ENCODE data around the gene CRTC3. TPM values are rescaled to one million over a fixed set of nuclear protein-coding genes. Genes with fewer than 3 reads are reported as not detected.
"Not testable (repeated sequence)": the region's sequence is repeated elsewhere in the genome, so short reads cannot be mapped to it uniquely, and the experiment has no call there.

The CRTC3 gene
- total and polyA plus RNA-seq, 4 donors = 17.0 to 32.5 (median 24.9) TPM

GRCh38 chr15:90673357-90673756, 143.6 kb downstream of the CRTC3 start:
- not testable (repeated sequence) for H3K9me3 ChIP-seq (ENCODE audit: control insufficient read depth, insufficient read depth, low read length); H3K27me3 ChIP-seq (ENCODE audit: control insufficient read depth, insufficient read depth, low read length); H3K4me1 ChIP-seq (ENCODE audit: control insufficient read depth, insufficient read depth, low read length); H3K36me3 ChIP-seq (ENCODE audit: control insufficient read depth, insufficient read depth, low read length); H3K27ac ChIP-seq (ENCODE audit: low read depth, low read length); DNase-seq (ENCODE audit: low read depth in 4 of 6, low spot score in 6 of 6); H3K4me3 ChIP-seq (ENCODE audit: low read depth, low read length)
- WGBS (ENCODE audit: insufficient coverage) = 100% methylated on average over 4 of the region's 10 CpGs

- H3K9me3 ChIP-seq (ENCODE audit: control insufficient read depth, insufficient read depth, low read length) = no peaks in the 10 kb centered on the region
- H3K36me3 ChIP-seq (ENCODE audit: control insufficient read depth, insufficient read depth, low read length) = no peaks in the 10 kb centered on the region
- DNase-seq (ENCODE audit: low read depth in 4 of 6, low spot score in 6 of 6) = no peak
- whole genome bisulfite sequencing (ENCODE audit: insufficient coverage) = 92% methylated on average over 3 of the region's 3 CpGs
- no peaks in the 10 kb centered on the region for H3K4me1 ChIP-seq (ENCODE audit: control insufficient read depth, insufficient read depth, low read length)
- no peak overlapping the region for H3K4me3 ChIP-seq (ENCODE audit: low read depth, low read length)
- H3K27me3 ChIP-seq (ENCODE audit: control insufficient read depth, insufficient read depth, low read length) = no peaks in the 10 kb centered on the region
- no peak overlapping the region for H3K27ac ChIP-seq (ENCODE audit: low read depth, low read length)
These were observed 144.8 kb downstream of the CRTC3 start for GRCh38 chr15:90674476-90674875.

GRCh38 chr15:90675464-90675863, 145.7 kb downstream of the CRTC3 start:
- Histone ChIP-seq H3K36me3 (ENCODE audit: control insufficient read depth, insufficient read depth, low read length) (no peaks in the 10 kb centered on the region), H3K9me3 (ENCODE audit: control insufficient read depth, insufficient read depth, low read length) (no peaks in the 10 kb centered on the region), H3K27me3 (ENCODE audit: control insufficient read depth, insufficient read depth, low read length) (no peaks in the 10 kb centered on the region), H3K4me1 (ENCODE audit: control insufficient read depth, insufficient read depth, low read length) (no peaks in the 10 kb centered on the region), H3K4me3 (ENCODE audit: low read depth, low read length) (no peak overlapping the region), H3K27ac (ENCODE audit: low read depth, low read length) (no peak overlapping the region)
- 93% methylated on average over 3 of the region's 5 CpGs for WGBS (ENCODE audit: insufficient coverage)
- DNase-seq (ENCODE audit: low read depth in 4 of 6, low spot score in 6 of 6) = no peak

GRCh38 chr15:90677807-90678790, 148.4 kb downstream of the CRTC3 start:
- H3K9me3 ChIP-seq (ENCODE audit: control insufficient read depth, insufficient read depth, low read length) = no peaks in the 10 kb centered on the region
- no peak for DNase-seq (ENCODE audit: low read depth in 4 of 6, low spot score in 6 of 6)
- H3K4me3 ChIP-seq (ENCODE audit: low read depth, low read length) = no peak overlapping the region
- H3K4me1 ChIP-seq (ENCODE audit: control insufficient read depth, insufficient read depth, low read length) = no peaks in the 10 kb centered on the region
- no peak overlapping the region for H3K27ac ChIP-seq (ENCODE audit: low read depth, low read length)
- 97% methylated on average over 4 of the region's 12 CpGs for WGBS (ENCODE audit: insufficient coverage)
- H3K36me3 ChIP-seq (ENCODE audit: control insufficient read depth, insufficient read depth, low read length) = no peaks in the 10 kb centered on the region
- H3K27me3 ChIP-seq (ENCODE audit: control insufficient read depth, insufficient read depth, low read length) = no peaks in the 10 kb centered on the region

- WGBS (ENCODE audit: insufficient coverage) = 97% methylated on average over 3 of the region's 3 CpGs
- no peaks in the 10 kb centered on the region for H3K36me3 ChIP-seq (ENCODE audit: control insufficient read depth, insufficient read depth, low read length)
- H3K4me1 ChIP-seq (ENCODE audit: control insufficient read depth, insufficient read depth, low read length) = no peaks in the 10 kb centered on the region
- no peak overlapping the region for H3K4me3 ChIP-seq (ENCODE audit: low read depth, low read length)
- DNase-seq (ENCODE audit: low read depth in 4 of 6, low spot score in 6 of 6) = no peak
- no peak overlapping the region for H3K27ac ChIP-seq (ENCODE audit: low read depth, low read length)
- no peaks in the 10 kb centered on the region for H3K27me3 ChIP-seq (ENCODE audit: control insufficient read depth, insufficient read depth, low read length)
- no peaks in the 10 kb centered on the region for H3K9me3 ChIP-seq (ENCODE audit: control insufficient read depth, insufficient read depth, low read length)
These were observed 150.2 kb downstream of the CRTC3 start for GRCh38 chr15:90679959-90680358.

GRCh38 chr15:90680371-90680935, 150.7 kb downstream of the CRTC3 start:
- H3K27me3 ChIP-seq (ENCODE audit: control insufficient read depth, insufficient read depth, low read length) = no peaks in the 10 kb centered on the region
- peak in 1 of 6 donors; percentile 28 for DNase-seq (ENCODE audit: low read depth in 4 of 6, low spot score in 6 of 6)
- 82% methylated on average over 5 of the region's 6 CpGs for WGBS (ENCODE audit: insufficient coverage)
- peak overlapping the region; percentile 52 for H3K27ac ChIP-seq (ENCODE audit: low read depth, low read length)
- no peaks in the 10 kb centered on the region for H3K9me3 ChIP-seq (ENCODE audit: control insufficient read depth, insufficient read depth, low read length)
- H3K36me3 ChIP-seq (ENCODE audit: control insufficient read depth, insufficient read depth, low read length) = no peaks in the 10 kb centered on the region
- no peak overlapping the region for H3K4me3 ChIP-seq (ENCODE audit: low read depth, low read length)
- no peaks in the 10 kb centered on the region for H3K4me1 ChIP-seq (ENCODE audit: control insufficient read depth, insufficient read depth, low read length)

- no peak overlapping the region for H3K4me3 ChIP-seq (ENCODE audit: low read depth, low read length)
- WGBS (ENCODE audit: insufficient coverage) = 100% methylated on average over 1 of the region's 1 CpG
- no peak for DNase-seq (ENCODE audit: low read depth in 4 of 6, low spot score in 6 of 6)
- no peaks in the 10 kb centered on the region for H3K9me3 ChIP-seq (ENCODE audit: control insufficient read depth, insufficient read depth, low read length)
- H3K27me3 ChIP-seq (ENCODE audit: control insufficient read depth, insufficient read depth, low read length) = no peaks in the 10 kb centered on the region
- peak overlapping the region; percentile 52 for H3K27ac ChIP-seq (ENCODE audit: low read depth, low read length)
- H3K4me1 ChIP-seq (ENCODE audit: control insufficient read depth, insufficient read depth, low read length) = no peaks in the 10 kb centered on the region
- no peaks in the 10 kb centered on the region for H3K36me3 ChIP-seq (ENCODE audit: control insufficient read depth, insufficient read depth, low read length)
These were observed 151.3 kb downstream of the CRTC3 start for GRCh38 chr15:90681056-90681455.

- WGBS (ENCODE audit: insufficient coverage) = 87% methylated on average over 5 of the region's 9 CpGs
- H3K27me3 ChIP-seq (ENCODE audit: control insufficient read depth, insufficient read depth, low read length) = no peaks in the 10 kb centered on the region
- DNase-seq (ENCODE audit: low read depth in 4 of 6, low spot score in 6 of 6) = no peak
- no peaks in the 10 kb centered on the region for H3K36me3 ChIP-seq (ENCODE audit: control insufficient read depth, insufficient read depth, low read length)
- H3K27ac ChIP-seq (ENCODE audit: low read depth, low read length) = no peak overlapping the region
- no peak overlapping the region for H3K4me3 ChIP-seq (ENCODE audit: low read depth, low read length)
- no peaks in the 10 kb centered on the region for H3K9me3 ChIP-seq (ENCODE audit: control insufficient read depth, insufficient read depth, low read length)
- H3K4me1 ChIP-seq (ENCODE audit: control insufficient read depth, insufficient read depth, low read length) = no peaks in the 10 kb centered on the region
These were observed 151.8 kb downstream of the CRTC3 start for GRCh38 chr15:90681480-90681879.

GRCh38 chr15:90683371-90683770, 153.6 kb downstream of the CRTC3 start:
- Histone ChIP-seq H3K4me3 (ENCODE audit: low read depth, low read length) (no peak overlapping the region), H3K27me3 (ENCODE audit: control insufficient read depth, insufficient read depth, low read length) (no peaks in the 10 kb centered on the region), H3K27ac (ENCODE audit: low read depth, low read length) (no peak overlapping the region), H3K36me3 (ENCODE audit: control insufficient read depth, insufficient read depth, low read length) (no peaks in the 10 kb centered on the region), H3K4me1 (ENCODE audit: control insufficient read depth, insufficient read depth, low read length) (no peaks in the 10 kb centered on the region), H3K9me3 (ENCODE audit: control insufficient read depth, insufficient read depth, low read length) (no peaks in the 10 kb centered on the region)
- DNase-seq (ENCODE audit: low read depth in 4 of 6, low spot score in 6 of 6) = no peak
- 91% methylated on average over 7 of the region's 10 CpGs for WGBS (ENCODE audit: insufficient coverage)

- 84% methylated on average over 2 of the region's 4 CpGs for WGBS (ENCODE audit: insufficient coverage)
- no peak for DNase-seq (ENCODE audit: low read depth in 4 of 6, low spot score in 6 of 6)
These were observed 154.2 kb downstream of the CRTC3 start for GRCh38 chr15:90683876-90684275.

More at GRCh38 chr15:90683876-90684275, 154.2 kb downstream of the CRTC3 start:
- Histone ChIP-seq H3K9me3 (ENCODE audit: control insufficient read depth, insufficient read depth, low read length) (no peaks in the 10 kb centered on the region), H3K4me1 (ENCODE audit: control insufficient read depth, insufficient read depth, low read length) (no peaks in the 10 kb centered on the region), H3K36me3 (ENCODE audit: control insufficient read depth, insufficient read depth, low read length) (no peaks in the 10 kb centered on the region), H3K27me3 (ENCODE audit: control insufficient read depth, insufficient read depth, low read length) (no peaks in the 10 kb centered on the region), H3K4me3 (ENCODE audit: low read depth, low read length) (no peak overlapping the region), H3K27ac (ENCODE audit: low read depth, low read length) (no peak overlapping the region)

Data from spinal cord (tissue), 10 donors.